Body of pancreas (tissue), 4 donors: ENCODE measurements around the gene TMEM158. TPM values are rescaled to one million over a fixed set of nuclear protein-coding genes. Genes with fewer than 3 reads are reported as not detected.

ENCODE experiments used
- ATAC-seq: fragments of 150-250 bp; one replicate; pipeline ENCODE4 v1.9.1; 2016
- DNase-seq, 4 donors: peaks; one replicate each; pipeline ENCODE4 v3.0.0-alpha.2; 2019
- H3K27ac ChIP-seq, 4 donors: fragments of 200-600 bp; sonication (generic); 1 replicate in 3 of 4; 2 replicates in 1 of 4; pipeline versions ENCODE4 v1.5.1 to v1.6.1; 2016 to 2019; ENCODE audit warnings: mild to moderate bottlenecking in 1 of 4, mixed read lengths in 1 of 4, moderate library complexity in 1 of 4
- H3K27me3 ChIP-seq, 2 donors: fragments of 200-600 bp; sonication (generic); one replicate each; pipeline ENCODE4 v1.6.0; 2016; ENCODE audit warnings: mild to moderate bottlenecking in 1 of 2
- H3K36me3 ChIP-seq, 2 donors: fragments of 200-600 bp; sonication (generic); replicated peaks in 1 of 2; 2 replicates each; pipeline ENCODE4 v1.5.1; 2016; ENCODE audit warnings: low read depth in 2 of 2; ENCODE audit not compliant: insufficient read depth in 1 of 2
- H3K4me1 ChIP-seq: fragments of 200-600 bp; sonication (generic); one replicate; pipeline ENCODE4 v1.6.0; 2016
- H3K4me3 ChIP-seq, 2 donors: fragments of 200-600 bp; sonication (generic); 1 replicate in 1 of 2; 2 replicates in 1 of 2; pipeline ENCODE4 v1.5.1; 2016 to 2019
- H3K9me3 ChIP-seq, 3 donors: fragments of 200-600 bp; sonication (generic); 1 replicate in 2 of 3; 2 replicates in 1 of 3; pipeline ENCODE4 v1.5.1; 2016
- CTCF ChIP-seq, 7 experiments: fragments of 450-650 bp in 4 of 7; fragments of 200-600 bp in 3 of 7; sonication (generic) in 3 of 7; IDR thresholded peaks; one replicate each; pipeline ENCODE4 v1.5.1; 2016 to 2019; ENCODE audit warnings: antibody characterized with exemption in 7 of 7
- POLR2A ChIP-seq, 3 donors: fragments of 450-650 bp; IDR thresholded peaks; one replicate each; pipeline ENCODE4 v1.6.1; 2016; ENCODE audit warnings: antibody characterized with exemption in 3 of 3, mild to moderate bottlenecking in 2 of 3
- WGBS, 2 donors: methylation state at CpG; one replicate each; pipeline ENCODE4 v1.1.5; 2017; 5-methylcytosine and 5-hydroxymethylcytosine counted together
- intact Hi-C: fragments of 100-400 bp; cut with DNase I; formaldehyde crosslinking; loops from one replicate; pipeline ENCODE4 v1.15.1; 2023
- total RNA-seq, 2 donors: library from RNA; depleted of rRNA; stranded (reverse); fragments of >200 nt; gene quantifications; one replicate each; pipeline ENCODE4 v1.1.0, GENCODE V29; 2016

The TMEM158 gene
- total RNA-seq, 2 donors from 2014 or later, result 3.1 to 6.9 TPM

GRCh38 chr3:45272032-45272810, 46.1 kb upstream of the TMEM158 start:
- H3K27me3 ChIP-seq, result no peaks in the 10 kb centered on the region
- no peak overlapping the region for H3K27ac ChIP-seq
- intact Hi-C loops, result no loop called here
- TF ChIP-seq CTCF (IDR thresholded peaks at IDR 0.05) (no peak), POLR2A (IDR thresholded peaks at IDR 0.05) (no peak)
- no peaks in the 10 kb centered on the region for H3K9me3 ChIP-seq
- no peaks in the 10 kb centered on the region for H3K4me1 ChIP-seq
- H3K36me3 ChIP-seq, result no peaks in the 10 kb centered on the region
- WGBS, 2 donors, result 72 to 77% methylated on average over 6 of the region's 6 CpGs
- no peak for ATAC-seq
- DNase-seq, result no peak
- H3K4me3 ChIP-seq, result no peak overlapping the region

GRCh38 chr3:45269952-45270351, 43.9 kb upstream of the TMEM158 start:
- TF ChIP-seq CTCF (IDR thresholded peaks at IDR 0.05) (no peak), POLR2A (IDR thresholded peaks at IDR 0.05) (no peak)
- H3K4me1 ChIP-seq, result no peaks in the 10 kb centered on the region
- H3K9me3 ChIP-seq, result no peaks in the 10 kb centered on the region
- H3K27me3 ChIP-seq, result no peaks in the 10 kb centered on the region
- no peak overlapping the region for H3K4me3 ChIP-seq
- no peak for ATAC-seq
- no peaks in the 10 kb centered on the region for H3K36me3 ChIP-seq
- intact Hi-C loops, result no loop called here
- WGBS, 2 donors, result 37 to 72% methylated on average over 2 of the region's 2 CpGs
- no peak for DNase-seq
- no peak overlapping the region for H3K27ac ChIP-seq

- DNase-seq, result no peak
- H3K4me1 ChIP-seq, result no peaks in the 10 kb centered on the region
- H3K36me3 ChIP-seq, result no peaks in the 10 kb centered on the region
- no peak for ATAC-seq
- TF ChIP-seq POLR2A (IDR thresholded peaks at IDR 0.05), result no peak
- no peak for TF ChIP-seq CTCF (IDR thresholded peaks at IDR 0.05)
- WGBS, 2 donors, result 73 to 79% methylated on average over 2 of the region's 2 CpGs
- no peaks in the 10 kb centered on the region for H3K9me3 ChIP-seq
- intact Hi-C loops, result no loop called here
- H3K27ac ChIP-seq, result no peak overlapping the region
- H3K4me3 ChIP-seq, result no peak overlapping the region
- no peaks in the 10 kb centered on the region for H3K27me3 ChIP-seq
These were observed 41.0 kb upstream of the TMEM158 start for GRCh38 chr3:45267097-45267496.

- no peak overlapping the region for H3K4me3 ChIP-seq
- DNase-seq, result no peak
- no peaks in the 10 kb centered on the region for H3K4me1 ChIP-seq
- intact Hi-C loops, result no loop called here
- TF ChIP-seq POLR2A (IDR thresholded peaks at IDR 0.05) (no peak), CTCF (IDR thresholded peaks at IDR 0.05) (no peak)
- no peaks in the 10 kb centered on the region for H3K9me3 ChIP-seq
- WGBS, 2 donors, result 61 to 67% methylated on average over 6 of the region's 6 CpGs
- H3K27ac ChIP-seq, result no peak overlapping the region
- H3K27me3 ChIP-seq, result no peaks in the 10 kb centered on the region
- ATAC-seq, result no peak
- H3K36me3 ChIP-seq, result no peaks in the 10 kb centered on the region
These were observed 35.4 kb upstream of the TMEM158 start for GRCh38 chr3:45261333-45262110.
